ENCODE data around the gene GPC1. TPM values are rescaled to one million over a fixed set of nuclear protein-coding genes. Genes with fewer than 3 reads are reported as not detected.

The GPC1 gene
- total and polyA plus RNA-seq, 4 experiments from 2014 or later = 0.14 to 1.2 (median 0.88) TPM

DNA sequence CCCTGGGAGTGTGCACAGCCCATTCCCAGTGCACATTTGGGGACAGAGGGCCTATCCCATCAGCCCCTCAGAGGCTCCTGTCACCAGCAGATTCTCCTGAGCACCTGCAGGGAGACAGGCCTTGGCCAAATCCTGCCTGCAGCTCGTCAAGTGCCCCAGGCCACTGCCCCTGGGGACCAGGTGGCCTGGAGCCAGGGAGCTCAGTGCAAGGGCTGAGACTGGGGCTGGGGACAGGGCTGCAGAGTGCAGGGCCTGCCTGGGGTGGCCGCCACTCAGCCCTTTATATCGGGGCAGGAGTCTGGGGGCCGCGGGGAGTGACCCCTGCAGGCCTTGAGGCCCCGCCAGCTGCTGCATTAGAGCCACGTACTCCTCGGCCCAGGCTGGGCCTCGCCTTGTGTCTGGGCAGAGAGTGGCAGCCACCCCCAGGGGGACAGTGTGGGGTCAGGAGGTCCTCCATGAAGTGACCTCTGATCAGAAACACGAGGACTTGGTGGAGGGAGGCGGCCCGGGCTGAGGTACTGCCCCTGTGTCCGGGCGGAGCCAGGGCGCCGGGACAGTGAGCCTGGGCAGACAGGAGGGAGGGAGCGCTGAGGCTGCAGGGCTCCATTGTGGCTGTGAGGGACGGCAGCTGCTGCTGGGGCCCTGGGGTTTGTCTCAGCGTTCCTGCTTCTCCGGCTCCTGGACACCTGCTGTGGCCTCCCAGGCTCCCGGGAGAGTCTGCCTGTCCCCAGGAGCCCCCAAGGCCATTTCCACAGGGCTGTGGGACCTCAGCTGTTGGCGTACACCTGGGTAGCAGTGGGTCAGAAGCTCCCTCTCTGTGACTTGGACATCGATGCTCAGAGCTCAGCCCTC lies 24.2 kb downstream of the GPC1 start:
- H3K9me3 ChIP-seq (ENCODE audit: control insufficient read depth in 1 of 2, low read length in 2 of 2) = no peaks in the 10 kb centered on the region
- Mint-ChIP-seq H3K4me3 (no peak overlapping the region), H3K36me3 (no peaks in the 10 kb centered on the region), H3K4me1 (peaks cover 3 to 5% (median 3%) of the 10 kb centered on the region in 4 donors), H3K27me3 (peaks cover 4 to 5% of the 10 kb centered on the region in 2 donors), H3K9me3 (peaks cover 0 to 1% (median 0%) of the 10 kb centered on the region in 8 donors), H3K27ac (no peak overlapping the region)
- no peaks in the 10 kb centered on the region for H3K36me3 ChIP-seq (ENCODE audit: insufficient read depth, low read length)
- H3K4me1 ChIP-seq (ENCODE audit: insufficient read depth, low read length) = no peaks in the 10 kb centered on the region
- intact Hi-C loops (cut with micrococcal nuclease) = no loop called here
- peaks cover 5% of the 10 kb centered on the region for H3K27me3 ChIP-seq (ENCODE audit: insufficient read depth, low read length)
- CTCF ChIA-PET (ENCODE audit: partially characterized antibody) = no interaction called here
- H3K27ac ChIP-seq (ENCODE audit: low read depth, low read length) = no peak overlapping the region
- DNase-seq = peak in 1 of 5 donors; percentile 25
- POLR2A ChIA-PET (ENCODE audit: partially characterized antibody) = no interaction called here
- H3K4me3 ChIP-seq (ENCODE audit: low read length in 2 of 2) = no peak overlapping the region

DNA sequence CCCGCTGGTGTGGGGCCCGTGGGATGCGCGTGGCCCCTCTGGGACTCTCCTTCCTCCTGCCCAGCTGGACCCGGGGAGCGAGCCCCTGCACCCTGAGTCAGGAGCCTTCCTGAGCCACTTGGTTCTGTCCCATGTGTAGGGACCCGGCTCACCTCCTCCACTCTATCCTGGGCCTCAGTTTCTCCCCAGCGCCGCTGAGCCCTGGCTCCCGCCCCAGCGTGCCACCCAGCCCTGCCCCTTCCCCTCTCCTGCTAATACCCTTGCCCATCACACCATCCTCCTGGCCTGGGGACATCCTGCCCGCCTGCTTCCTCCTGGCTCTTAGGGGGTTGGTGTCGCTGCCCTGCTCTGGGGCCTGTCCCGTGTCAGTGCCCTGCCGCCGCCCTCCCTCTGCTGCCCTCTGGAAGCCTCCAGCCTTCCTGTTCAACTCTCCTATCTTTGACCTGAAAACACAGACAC lies 24.8 kb downstream of the GPC1 start:
- Mint-ChIP-seq H3K9me3 (no peaks in the 10 kb centered on the region), H3K36me3 (no peaks in the 10 kb centered on the region), H3K4me1 (no peaks in the 10 kb centered on the region), H3K4me3 (no peak overlapping the region), H3K27me3 (no peaks in the 10 kb centered on the region), H3K27ac (peak overlapping the region in 1 of 7 donors; percentile 60)
- CTCF ChIA-PET (ENCODE audit: partially characterized antibody) = no interaction called here
- Histone ChIP-seq H3K4me1 (ENCODE audit: insufficient read depth, low read length) (no peaks in the 10 kb centered on the region), H3K4me3 (ENCODE audit: low read length in 2 of 2) (no peak overlapping the region), H3K9me3 (ENCODE audit: control insufficient read depth in 1 of 2, low read length in 2 of 2) (no peaks in the 10 kb centered on the region), H3K36me3 (ENCODE audit: insufficient read depth, low read length) (no peaks in the 10 kb centered on the region), H3K27ac (ENCODE audit: low read depth, low read length) (no peak overlapping the region), H3K27me3 (ENCODE audit: insufficient read depth, low read length) (no peaks in the 10 kb centered on the region)
- POLR2A ChIA-PET (ENCODE audit: partially characterized antibody) = no interaction called here
- intact Hi-C loops (cut with micrococcal nuclease) = no loop called here
- DNase-seq = peak in 1 of 5 donors; percentile 5

DNA sequence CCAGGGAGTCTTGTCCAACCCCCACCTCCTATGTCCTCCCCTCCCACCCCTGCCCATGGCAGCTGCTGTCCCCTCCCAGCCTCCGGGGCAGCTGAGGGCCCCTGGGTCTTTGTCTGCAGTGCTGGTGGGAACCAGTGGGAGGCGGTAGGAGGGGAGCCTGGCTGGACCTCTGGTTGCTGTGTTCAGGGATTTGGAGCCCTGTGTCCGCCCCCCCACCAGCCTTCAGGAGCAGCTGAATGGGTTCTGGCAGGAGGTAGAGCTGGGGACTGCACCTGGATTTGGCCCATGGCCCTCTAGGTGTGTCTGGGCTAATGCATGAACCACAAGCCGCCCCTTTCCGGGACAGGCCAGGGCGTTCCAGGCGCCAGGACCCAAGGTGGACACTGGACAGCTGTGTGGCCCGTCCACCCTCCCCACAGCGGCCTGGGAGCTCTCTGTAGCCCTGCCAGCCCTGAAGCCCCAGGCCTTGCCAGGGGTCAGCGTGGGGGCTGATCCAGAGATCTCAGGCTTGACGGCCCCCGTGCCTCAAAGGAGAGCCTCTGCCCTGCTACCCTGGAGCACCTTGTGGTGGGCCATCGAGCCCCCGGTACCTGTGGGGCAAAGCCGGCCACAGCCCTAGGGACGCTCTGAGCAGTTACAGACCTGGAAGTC lies 25.4 kb downstream of the GPC1 start:
- POLR2A ChIA-PET (ENCODE audit: partially characterized antibody) = no interaction called here
- H3K9me3 ChIP-seq (ENCODE audit: control insufficient read depth in 1 of 2, low read length in 2 of 2) = no peaks in the 10 kb centered on the region
- no peak overlapping the region for H3K4me3 ChIP-seq (ENCODE audit: low read length in 2 of 2)
- no peak overlapping the region for H3K27ac ChIP-seq (ENCODE audit: low read depth, low read length)
- CTCF ChIA-PET (ENCODE audit: partially characterized antibody) = no interaction called here
- Mint-ChIP-seq H3K4me1 (no peaks in the 10 kb centered on the region), H3K27me3 (no peaks in the 10 kb centered on the region), H3K36me3 (no peaks in the 10 kb centered on the region), H3K9me3 (no peaks in the 10 kb centered on the region), H3K27ac (peak overlapping the region in 1 of 7 donors; percentile 60), H3K4me3 (no peak overlapping the region)
- H3K27me3 ChIP-seq (ENCODE audit: insufficient read depth, low read length) = no peaks in the 10 kb centered on the region
- no peaks in the 10 kb centered on the region for H3K4me1 ChIP-seq (ENCODE audit: insufficient read depth, low read length)
- no peaks in the 10 kb centered on the region for H3K36me3 ChIP-seq (ENCODE audit: insufficient read depth, low read length)
- DNase-seq = peak in 1 of 5 donors; percentile 31
- intact Hi-C loops (cut with micrococcal nuclease) = no loop called here

DNA sequence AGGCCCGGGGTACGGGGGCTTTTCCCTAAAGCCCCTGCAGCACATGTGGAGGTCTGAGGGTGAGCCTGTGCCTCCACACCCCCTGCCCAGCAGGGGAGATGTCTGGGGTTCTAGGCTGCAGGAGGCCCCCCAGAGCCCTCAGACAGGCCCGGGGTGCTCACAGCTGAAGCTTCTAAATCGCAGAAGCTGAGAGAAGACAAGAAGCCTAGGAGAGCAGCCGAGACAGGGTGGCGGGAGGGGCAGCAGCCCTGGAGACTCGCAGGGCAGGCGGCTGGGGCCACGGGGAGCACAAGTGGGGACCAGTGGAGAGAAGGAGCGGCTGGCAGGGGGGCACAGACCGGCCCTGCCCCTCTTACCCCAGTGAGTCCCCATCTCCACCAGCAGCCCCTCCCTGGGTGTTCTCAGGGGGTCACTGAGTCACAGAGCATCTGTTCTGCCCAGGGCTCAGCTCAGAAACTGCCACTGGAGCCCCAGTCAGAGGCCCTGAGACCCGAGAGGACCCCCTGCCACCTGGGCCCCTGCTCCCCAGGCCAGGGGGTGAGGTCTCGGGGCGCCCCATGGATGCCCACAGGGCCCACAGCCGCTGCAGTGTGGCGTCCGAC lies 26.1 kb downstream of the GPC1 start:
- no peak overlapping the region for H3K27ac Mint-ChIP-seq
- H3K4me3 ChIP-seq (ENCODE audit: low read length in 2 of 2) = no peak overlapping the region
- H3K27ac ChIP-seq (ENCODE audit: low read depth, low read length) = no peak overlapping the region
- H3K9me3 ChIP-seq (ENCODE audit: control insufficient read depth in 1 of 2, low read length in 2 of 2) = no peaks in the 10 kb centered on the region
- CTCF ChIA-PET (ENCODE audit: partially characterized antibody) = no interaction called here
- no peak overlapping the region for H3K4me3 Mint-ChIP-seq
- intact Hi-C loops (cut with micrococcal nuclease) = no loop called here
- no peaks in the 10 kb centered on the region for H3K4me1 Mint-ChIP-seq
- no peaks in the 10 kb centered on the region for H3K36me3 ChIP-seq (ENCODE audit: insufficient read depth, low read length)
- no peaks in the 10 kb centered on the region for H3K36me3 Mint-ChIP-seq
- POLR2A ChIA-PET (ENCODE audit: partially characterized antibody) = no interaction called here
- H3K27me3 Mint-ChIP-seq = no peaks in the 10 kb centered on the region
- H3K4me1 ChIP-seq (ENCODE audit: insufficient read depth, low read length) = no peaks in the 10 kb centered on the region
- H3K27me3 ChIP-seq (ENCODE audit: insufficient read depth, low read length) = no peaks in the 10 kb centered on the region
- H3K9me3 Mint-ChIP-seq = no peaks in the 10 kb centered on the region
- DNase-seq = peak in 1 of 5 donors; percentile 22

DNA sequence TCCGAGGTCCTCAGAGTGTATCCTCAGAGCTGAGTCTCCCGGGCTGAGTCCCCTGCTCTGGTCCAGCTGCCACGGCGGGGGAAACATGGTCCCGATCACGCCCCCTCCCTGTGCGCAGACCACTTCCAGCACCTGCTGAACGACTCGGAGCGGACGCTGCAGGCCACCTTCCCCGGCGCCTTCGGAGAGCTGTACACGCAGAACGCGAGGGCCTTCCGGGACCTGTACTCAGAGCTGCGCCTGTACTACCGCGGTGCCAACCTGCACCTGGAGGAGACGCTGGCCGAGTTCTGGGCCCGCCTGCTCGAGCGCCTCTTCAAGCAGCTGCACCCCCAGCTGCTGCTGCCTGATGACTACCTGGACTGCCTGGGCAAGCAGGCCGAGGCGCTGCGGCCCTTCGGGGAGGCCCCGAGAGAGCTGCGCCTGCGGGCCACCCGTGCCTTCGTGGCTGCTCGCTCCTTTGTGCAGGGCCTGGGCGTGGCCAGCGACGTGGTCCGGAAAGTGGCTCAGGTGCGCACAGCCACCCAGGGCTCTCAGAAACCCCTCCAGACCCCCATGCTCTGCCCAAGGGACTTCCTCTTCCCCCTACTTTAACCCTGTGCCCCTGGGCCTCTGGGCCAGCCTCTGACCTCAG lies 26.7 kb downstream of the GPC1 start:
- H3K36me3 ChIP-seq (ENCODE audit: insufficient read depth, low read length) = no peaks in the 10 kb centered on the region
- CTCF ChIA-PET (ENCODE audit: partially characterized antibody) = no interaction called here

DNA sequence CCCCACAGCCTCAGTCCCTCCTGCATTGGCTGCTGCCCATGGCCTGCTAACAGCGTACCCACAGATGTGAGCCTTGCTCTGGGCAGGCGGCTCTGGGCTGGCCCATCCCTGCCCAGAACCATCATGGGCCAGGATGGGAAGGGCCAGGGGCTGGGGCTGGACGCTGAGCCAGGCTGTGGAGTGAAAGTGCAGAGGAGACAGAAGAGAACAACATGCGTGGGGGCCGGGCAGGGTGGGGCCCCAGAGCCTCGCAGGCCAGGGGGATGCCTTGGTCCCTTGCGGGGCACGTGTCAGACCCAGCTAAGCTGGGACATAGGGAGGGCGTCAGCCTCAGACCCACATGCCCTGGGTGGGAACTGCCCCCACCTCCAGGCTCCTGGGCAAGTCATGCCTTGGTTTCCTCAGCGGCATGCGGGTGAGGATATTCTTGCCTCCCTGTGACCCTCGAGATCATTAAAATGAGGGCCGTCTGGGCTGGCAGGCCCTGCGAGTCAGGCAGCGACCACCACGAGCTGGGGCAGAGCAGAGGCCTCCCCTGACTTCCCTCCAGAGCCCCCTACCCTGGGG lies 27.3 kb downstream of the GPC1 start:
- H3K4me3 Mint-ChIP-seq = no peak overlapping the region
- DNase-seq = peak in 1 of 5 donors; percentile 7
- intact Hi-C loops (cut with micrococcal nuclease) = no loop called here
- H3K9me3 Mint-ChIP-seq = no peaks in the 10 kb centered on the region
- H3K36me3 Mint-ChIP-seq = no peaks in the 10 kb centered on the region
- no peaks in the 10 kb centered on the region for H3K4me1 ChIP-seq (ENCODE audit: insufficient read depth, low read length)
- H3K27me3 Mint-ChIP-seq = no peaks in the 10 kb centered on the region
- H3K27ac ChIP-seq (ENCODE audit: low read depth, low read length) = no peak overlapping the region
- no peaks in the 10 kb centered on the region for H3K4me1 Mint-ChIP-seq
- ChIA-PET POLR2A (ENCODE audit: partially characterized antibody) (no interaction called here), CTCF (ENCODE audit: partially characterized antibody) (interaction anchor here (0.9 kb wide), 1 partner anchor 51 kb away, joined by 3 read pairs; no protein-coding TSS in a partner anchor)
- no peaks in the 10 kb centered on the region for H3K9me3 ChIP-seq (ENCODE audit: control insufficient read depth in 1 of 2, low read length in 2 of 2)
- no peaks in the 10 kb centered on the region for H3K36me3 ChIP-seq (ENCODE audit: insufficient read depth, low read length)
- peak overlapping the region in 1 of 7 donors; percentile 36 for H3K27ac Mint-ChIP-seq
- H3K27me3 ChIP-seq (ENCODE audit: insufficient read depth, low read length) = no peaks in the 10 kb centered on the region
- no peak overlapping the region for H3K4me3 ChIP-seq (ENCODE audit: low read length in 2 of 2)

More for the DNA sequence above, 26.7 kb downstream of the GPC1 start:
- no peaks in the 10 kb centered on the region for H3K27me3 ChIP-seq (ENCODE audit: insufficient read depth, low read length)
- no peaks in the 10 kb centered on the region for H3K4me1 ChIP-seq (ENCODE audit: insufficient read depth, low read length)
- no peaks in the 10 kb centered on the region for H3K9me3 Mint-ChIP-seq
- peak in 1 of 5 donors; percentile 23 for DNase-seq
- H3K4me3 Mint-ChIP-seq = no peak overlapping the region
- no peaks in the 10 kb centered on the region for H3K9me3 ChIP-seq (ENCODE audit: control insufficient read depth in 1 of 2, low read length in 2 of 2)
- H3K4me3 ChIP-seq (ENCODE audit: low read length in 2 of 2) = no peak overlapping the region
- H3K27ac Mint-ChIP-seq = peak overlapping the region in 1 of 7 donors; percentile 36
- no peaks in the 10 kb centered on the region for H3K27me3 Mint-ChIP-seq
- POLR2A ChIA-PET (ENCODE audit: partially characterized antibody) = no interaction called here
- H3K36me3 Mint-ChIP-seq = no peaks in the 10 kb centered on the region
- no peak overlapping the region for H3K27ac ChIP-seq (ENCODE audit: low read depth, low read length)
- H3K4me1 Mint-ChIP-seq = no peaks in the 10 kb centered on the region
- intact Hi-C loops (cut with micrococcal nuclease) = no loop called here
